ENCODE results near the gene CABLES2. TPM values are rescaled to one million over a fixed set of nuclear protein-coding genes. Genes with fewer than 3 reads are reported as not detected.
"Not testable (repeated sequence)": the region's sequence is repeated elsewhere in the genome, so short reads cannot be mapped to it uniquely, and the experiment has no call there.

The CABLES2 gene
- total RNA-seq, 1 experiment from 2014 or later = 12.9 TPM

- Histone ChIP-seq H3K4me1 (no peaks in the 10 kb centered on the region; the same call in 1 of the 2 replicates), H3K27me3 (peaks cover 76% of the 10 kb centered on the region), H3K36me3 (no peaks in the 10 kb centered on the region), H3K9me3 (replicated peaks) (no peaks in the 10 kb centered on the region), H3K27ac (no peak within 1 kb of the TSS), H3K4me3 (no peak within 1 kb of the TSS)
- DNase-seq = no peak
These were observed 20.3 kb upstream of the CABLES2 start, which contains the start of gene RBBP8NL for GRCh38 chr20:62427172-62428001. Gene RBBP8NL, minus strand, starts transcription at chr20:62427539. Its CDS starts 7,892 bp downstream, at chr20:62419647.

GRCh38 chr20:62426699-62427131 lies 19.6 kb upstream of the CABLES2 start:
- Histone ChIP-seq H3K4me3 (no peak overlapping the region), H3K27me3 (peaks cover 69% of the 10 kb centered on the region), H3K27ac (no peak overlapping the region), H3K4me1 (no peaks in the 10 kb centered on the region; the same call in 1 of the 2 replicates), H3K9me3 (replicated peaks) (no peaks in the 10 kb centered on the region), H3K36me3 (no peaks in the 10 kb centered on the region)
- DNase-seq = no peak

- H3K4me3 ChIP-seq; H3K9me3 ChIP-seq (replicated peaks); H3K27ac ChIP-seq; DNase-seq; H3K36me3 ChIP-seq; H3K4me1 ChIP-seq: not testable (repeated sequence)
- H3K27me3 ChIP-seq = peaks cover 64% of the 10 kb centered on the region
These were observed 18.9 kb upstream of the CABLES2 start for GRCh38 chr20:62426059-62426348.

- Histone ChIP-seq H3K9me3 (replicated peaks) (no peaks in the 10 kb centered on the region), H3K27ac (no peak overlapping the region), H3K36me3 (no peaks in the 10 kb centered on the region), H3K4me1 (no peaks in the 10 kb centered on the region; the same call in 1 of the 2 replicates), H3K27me3 (peaks cover 64% of the 10 kb centered on the region), H3K4me3 (no peak overlapping the region)
- DNase-seq = no peak
These were observed 18.4 kb upstream of the CABLES2 start for GRCh38 chr20:62425281-62426058.

- Histone ChIP-seq H3K27me3 (peaks cover 64% of the 10 kb centered on the region), H3K27ac (no peak overlapping the region), H3K4me3 (no peak overlapping the region), H3K4me1 (no peaks in the 10 kb centered on the region; the same call in 1 of the 2 replicates), H3K9me3 (replicated peaks) (no peaks in the 10 kb centered on the region), H3K36me3 (no peaks in the 10 kb centered on the region)
- no peak for DNase-seq
These were observed 17.4 kb upstream of the CABLES2 start for GRCh38 chr20:62424249-62425107.

GRCh38 chr20:62423326-62423706 lies 16.2 kb upstream of the CABLES2 start:
- no peaks in the 10 kb centered on the region for H3K9me3 ChIP-seq (replicated peaks)
- H3K27me3 ChIP-seq = peaks cover 62% of the 10 kb centered on the region
- no peaks in the 10 kb centered on the region for H3K4me1 ChIP-seq
- DNase-seq = peak; percentile 46 to 50
- H3K4me3 ChIP-seq = no peak overlapping the region
- no peak overlapping the region for H3K27ac ChIP-seq
- no peaks in the 10 kb centered on the region for H3K36me3 ChIP-seq

GRCh38 chr20:62422636-62423325 lies 15.7 kb upstream of the CABLES2 start:
- Histone ChIP-seq H3K27ac (no peak overlapping the region), H3K36me3 (no peaks in the 10 kb centered on the region), H3K4me1 (no peaks in the 10 kb centered on the region), H3K27me3 (peaks cover 62% of the 10 kb centered on the region), H3K9me3 (replicated peaks) (no peaks in the 10 kb centered on the region), H3K4me3 (no peak overlapping the region)
- no peak for DNase-seq

GRCh38 chr20:62421716-62421990 lies 14.6 kb upstream of the CABLES2 start:
- no peak for DNase-seq
- H3K4me1 ChIP-seq = no peaks in the 10 kb centered on the region
- H3K27ac ChIP-seq = no peak overlapping the region
- H3K9me3 ChIP-seq (replicated peaks) = no peaks in the 10 kb centered on the region
- no peaks in the 10 kb centered on the region for H3K36me3 ChIP-seq
- peaks cover 59% of the 10 kb centered on the region for H3K27me3 ChIP-seq
- H3K4me3 ChIP-seq = no peak overlapping the region

- Histone ChIP-seq H3K9me3 (replicated peaks) (no peaks in the 10 kb centered on the region), H3K36me3 (no peaks in the 10 kb centered on the region), H3K4me3 (no peak overlapping the region), H3K4me1 (no peaks in the 10 kb centered on the region), H3K27ac (no peak overlapping the region), H3K27me3 (peaks cover 54% of the 10 kb centered on the region)
- no peak for DNase-seq
These were observed 14.0 kb upstream of the CABLES2 start for GRCh38 chr20:62420846-62421715.

GRCh38 chr20:62419759-62420158 lies 12.7 kb upstream of the CABLES2 start:
- H3K4me3 ChIP-seq = no peak overlapping the region
- H3K4me1 ChIP-seq = no peaks in the 10 kb centered on the region
- DNase-seq = no peak
- no peaks in the 10 kb centered on the region for H3K36me3 ChIP-seq
- H3K27me3 ChIP-seq = peaks cover 58% of the 10 kb centered on the region
- no peaks in the 10 kb centered on the region for H3K9me3 ChIP-seq (replicated peaks)
- H3K27ac ChIP-seq = no peak overlapping the region

- Histone ChIP-seq H3K4me3 (no peak overlapping the region), H3K27me3 (peaks cover 59% of the 10 kb centered on the region), H3K9me3 (replicated peaks) (no peaks in the 10 kb centered on the region), H3K27ac (no peak overlapping the region), H3K36me3 (no peaks in the 10 kb centered on the region), H3K4me1 (no peaks in the 10 kb centered on the region)
- DNase-seq = no peak
These were observed 11.8 kb upstream of the CABLES2 start for GRCh38 chr20:62418709-62419487.

- H3K9me3 ChIP-seq (replicated peaks) = no peaks in the 10 kb centered on the region
- H3K4me3 ChIP-seq = no peak overlapping the region
- DNase-seq = no peak
- H3K36me3 ChIP-seq = no peaks in the 10 kb centered on the region
- H3K27me3 ChIP-seq = peaks cover 57% of the 10 kb centered on the region
- no peak overlapping the region for H3K27ac ChIP-seq
- H3K4me1 ChIP-seq = no peaks in the 10 kb centered on the region
These were observed 11.1 kb upstream of the CABLES2 start for GRCh38 chr20:62417981-62418708.
